Activated naive CD4-positive, alpha-beta T cell treated with Interleukin-2 at 50 U/mL for 16 hours (primary cell): ENCODE measurements around the gene TDRD10.

Source experiments
- DNase-seq: peaks from one replicate; pipeline ENCODE4 v3.0.0-alpha.2; 2020

The TDRD10 gene

GRCh38 chr1:154502066-154502743, at the start of gene TDRD10, which contains the start of gene SHE:
TDRD10 (plus strand) TSS chr1:154502219; CDS start chr1:154506904, 4,685 bp downstream.
SHE (minus strand) TSS chr1:154502412; CDS start chr1:154502026, 386 bp downstream.
- DNase-seq: peak; percentile 4

DNA sequence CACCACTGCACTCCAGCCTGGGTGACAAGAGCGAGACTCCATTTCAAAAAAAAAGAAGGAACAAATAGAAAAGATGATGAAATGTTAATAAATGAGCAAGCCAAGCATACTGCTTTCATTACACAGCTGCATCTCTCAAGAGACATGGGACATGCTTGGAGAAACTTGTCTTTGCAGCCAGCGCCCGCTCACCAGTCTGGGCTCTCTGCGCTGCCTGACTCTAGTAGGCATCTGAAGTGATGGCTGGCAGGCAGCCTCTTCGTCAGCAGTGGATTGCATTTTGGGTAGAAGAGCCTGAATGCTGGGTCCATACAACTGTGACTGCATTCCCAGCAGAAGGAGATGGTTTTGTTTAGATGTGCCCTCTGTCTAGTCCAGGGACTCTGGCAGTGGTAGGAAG, 48.9 kb upstream of the TDRD10 start:
- no peak for DNase-seq

DNA sequence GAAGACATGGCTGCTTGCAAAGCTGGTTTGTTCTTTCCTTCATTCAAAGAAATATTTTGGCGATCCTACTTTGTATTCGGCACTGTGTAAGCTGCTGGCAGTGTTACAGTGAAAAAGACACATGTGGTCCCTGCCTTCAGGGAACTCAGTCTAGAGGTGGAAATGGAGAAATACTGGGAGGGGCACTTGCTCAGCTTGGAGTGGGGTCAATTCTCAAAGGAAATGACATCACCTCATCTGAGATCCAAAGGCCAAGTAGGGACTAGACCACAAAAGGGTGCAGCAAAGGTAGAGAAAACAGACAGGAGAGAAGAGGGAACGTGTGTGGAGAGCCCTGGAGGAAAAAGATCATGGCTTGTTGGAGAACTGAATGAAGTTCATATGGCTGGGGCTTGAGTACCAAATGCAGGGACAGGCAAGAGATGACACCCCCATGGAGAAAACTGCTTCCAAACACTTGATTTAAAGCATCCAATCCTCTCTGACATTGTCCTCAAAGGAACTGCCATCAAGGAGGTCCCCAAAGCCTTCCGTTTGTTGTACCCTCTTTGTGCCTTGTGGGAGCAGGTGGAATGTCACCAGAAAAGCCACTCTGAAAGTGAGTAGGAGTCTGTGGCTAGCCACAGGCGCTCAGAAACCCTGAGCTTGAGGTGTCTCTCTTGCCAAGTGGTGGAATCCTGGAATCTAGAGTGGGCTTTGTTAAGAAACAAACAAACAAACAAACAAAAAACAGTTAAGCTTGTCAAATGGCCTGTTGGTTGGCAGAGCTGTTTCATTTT, 48.3 kb upstream of the TDRD10 start:
- DNase-seq: no peak

- DNase-seq: no peak
Measured at GRCh38 chr1:154454386-154455120, 47.5 kb upstream of the TDRD10 start.

GRCh38 chr1:154456631-154457030, 45.4 kb upstream of the TDRD10 start:
- DNase-seq: no peak

- DNase-seq: no peak
Measured at GRCh38 chr1:154459080-154459479, 42.9 kb upstream of the TDRD10 start.

- no peak for DNase-seq
Measured at GRCh38 chr1:154460695-154461260, 41.2 kb upstream of the TDRD10 start.

GRCh38 chr1:154463512-154463990, 38.5 kb upstream of the TDRD10 start:
- DNase-seq: peak; percentile 71

DNA sequence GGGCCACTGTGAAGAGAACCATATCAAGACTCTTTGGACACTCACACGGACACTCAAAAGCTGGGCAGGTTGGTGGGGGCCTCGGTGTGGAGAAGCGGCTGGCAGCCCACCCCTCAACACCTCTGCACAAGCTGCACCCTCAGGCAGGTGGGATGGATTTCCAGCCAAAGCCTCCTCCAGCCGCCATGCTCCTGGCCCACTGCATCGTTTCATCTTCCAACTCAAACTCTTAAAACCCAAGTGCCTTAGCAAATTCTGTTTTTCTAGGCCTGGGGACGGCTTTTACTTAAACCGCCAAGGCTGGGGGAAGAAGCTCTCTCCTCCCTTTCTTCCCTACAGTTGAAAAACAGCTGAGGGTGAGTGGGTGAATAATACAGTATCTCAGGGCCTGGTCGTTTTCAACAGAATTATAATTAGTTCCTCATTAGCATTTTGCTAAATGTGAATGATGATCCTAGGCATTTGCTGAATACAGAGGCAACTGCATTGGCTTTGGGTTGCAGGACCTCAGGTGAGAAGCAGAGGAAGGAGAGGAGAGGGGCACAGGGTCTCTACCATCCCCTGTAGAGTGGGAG, 36.3 kb upstream of the TDRD10 start:
- DNase-seq: no peak

- DNase-seq: no peak
Measured at GRCh38 chr1:154466206-154466605, 35.8 kb upstream of the TDRD10 start.

GRCh38 chr1:154466921-154467417, 35.0 kb upstream of the TDRD10 start:
- no peak for DNase-seq

- DNase-seq: peak; percentile 46
Measured at GRCh38 chr1:154467434-154468102, 34.5 kb upstream of the TDRD10 start.

- DNase-seq: no peak
Measured at GRCh38 chr1:154468535-154469250, 33.3 kb upstream of the TDRD10 start.

- no peak for DNase-seq
Measured at GRCh38 chr1:154469844-154470560, 32.0 kb upstream of the TDRD10 start.

GRCh38 chr1:154471304-154471703, 30.7 kb upstream of the TDRD10 start:
- DNase-seq: no peak

GRCh38 chr1:154474802-154475201, 27.2 kb upstream of the TDRD10 start:
- DNase-seq: no peak

GRCh38 chr1:154476791-154477190, 25.2 kb upstream of the TDRD10 start:
- DNase-seq: no peak

GRCh38 chr1:154478013-154478412, 24.0 kb upstream of the TDRD10 start:
- DNase-seq: no peak

GRCh38 chr1:154478639-154479038, 23.4 kb upstream of the TDRD10 start:
- no peak for DNase-seq

DNA sequence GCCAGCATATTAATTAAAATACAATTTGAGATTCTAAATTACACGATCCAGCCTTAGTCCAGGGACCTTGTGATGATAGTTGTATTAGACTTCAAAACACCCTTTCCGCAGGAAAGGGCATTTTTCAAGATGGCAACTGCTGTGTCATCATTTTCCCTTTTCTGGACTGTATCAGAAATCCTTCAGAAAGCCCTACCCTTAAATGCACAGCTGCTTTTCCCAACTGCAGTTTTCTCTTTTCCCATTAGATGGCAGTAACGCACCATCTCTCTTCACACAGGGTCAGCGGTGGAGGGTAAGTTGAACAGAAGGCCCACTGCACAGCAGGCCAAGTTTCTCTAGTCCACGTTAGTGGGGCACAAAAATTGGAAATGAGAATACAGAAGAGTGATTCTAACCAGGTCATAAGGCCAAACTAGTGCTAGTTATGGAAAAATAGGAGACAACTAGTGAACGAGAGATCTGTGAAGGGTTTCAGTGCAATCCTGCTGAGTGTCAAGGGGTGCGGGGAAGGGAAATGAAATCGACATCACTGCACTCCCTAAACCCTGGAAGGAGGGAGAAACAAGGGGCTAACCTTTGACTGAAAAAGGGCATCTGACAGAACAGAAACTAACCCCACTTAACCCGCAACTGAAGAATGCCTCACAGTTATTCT, 22.1 kb upstream of the TDRD10 start:
- peak; percentile 54 for DNase-seq
